HCT116 (cell line): ENCODE data around the gene TWSG1.

Experiments used
- EGR1 ChIP-seq: IDR thresholded peaks from 2 replicates; pipeline ENCODE4 v1.6.1; 2012; ENCODE audit warnings: low read depth
- POLR2A ChIP-seq: IDR thresholded peaks from 2 replicates; pipeline ENCODE4 v1.7.0; 2011; ENCODE audit warnings: borderline replicate concordance; ENCODE audit not compliant: insufficient read depth, insufficient read length; ENCODE audit errors: extremely low read depth
- POLR2AphosphoS5 ChIP-seq: IDR thresholded peaks from 2 replicates; pipeline ENCODE4 v1.6.1; 2011; ENCODE audit warnings: mild to moderate bottlenecking, low read depth, low read length, moderate library complexity
- RAD21 ChIP-seq: IDR thresholded peaks from 2 replicates; pipeline ENCODE4 v1.6.1; 2012; ENCODE audit warnings: low read depth, mild to moderate bottlenecking
- TCF7L2 ChIP-seq: IDR thresholded peaks from 2 replicates; pipeline ENCODE4 v1.7.0; 2011; ENCODE audit warnings: borderline replicate concordance, inconsistent platforms; ENCODE audit not compliant: insufficient read depth, insufficient read length; ENCODE audit errors: extremely low read depth
- TF ChIP-seq, protein P1 (sequence below), 3 experiments: fragments of 200-600 bp in 1 of 3; sonication (generic) in 1 of 3; IDR thresholded peaks in 2 of 3; conservative IDR thresholded peaks in 1 of 3; 2 replicates each; pipeline ENCODE4 v1.5.1; 2012 to 2017; ENCODE audit warnings: low read depth in 2 of 3, low read length in 2 of 3, antibody characterized with exemption in 1 of 3, borderline replicate concordance in 1 of 3, control low read depth in 1 of 3, mild to moderate bottlenecking in 1 of 3, mixed read lengths in 1 of 3, mixed run types in 1 of 3, moderate library complexity in 1 of 3; ENCODE audit not compliant: insufficient read depth in 1 of 3
- TF ChIP-seq, protein P2 (sequence below): IDR thresholded peaks from 2 replicates; pipeline ENCODE4 v1.6.1; 2012

- TF ChIP-seq, protein P1, sequence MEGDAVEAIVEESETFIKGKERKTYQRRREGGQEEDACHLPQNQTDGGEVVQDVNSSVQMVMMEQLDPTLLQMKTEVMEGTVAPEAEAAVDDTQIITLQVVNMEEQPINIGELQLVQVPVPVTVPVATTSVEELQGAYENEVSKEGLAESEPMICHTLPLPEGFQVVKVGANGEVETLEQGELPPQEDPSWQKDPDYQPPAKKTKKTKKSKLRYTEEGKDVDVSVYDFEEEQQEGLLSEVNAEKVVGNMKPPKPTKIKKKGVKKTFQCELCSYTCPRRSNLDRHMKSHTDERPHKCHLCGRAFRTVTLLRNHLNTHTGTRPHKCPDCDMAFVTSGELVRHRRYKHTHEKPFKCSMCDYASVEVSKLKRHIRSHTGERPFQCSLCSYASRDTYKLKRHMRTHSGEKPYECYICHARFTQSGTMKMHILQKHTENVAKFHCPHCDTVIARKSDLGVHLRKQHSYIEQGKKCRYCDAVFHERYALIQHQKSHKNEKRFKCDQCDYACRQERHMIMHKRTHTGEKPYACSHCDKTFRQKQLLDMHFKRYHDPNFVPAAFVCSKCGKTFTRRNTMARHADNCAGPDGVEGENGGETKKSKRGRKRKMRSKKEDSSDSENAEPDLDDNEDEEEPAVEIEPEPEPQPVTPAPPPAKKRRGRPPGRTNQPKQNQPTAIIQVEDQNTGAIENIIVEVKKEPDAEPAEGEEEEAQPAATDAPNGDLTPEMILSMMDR (IDR thresholded peaks at IDR 0.05 in 2 of 3, conservative IDR thresholded peaks at IDR 0.05 in 1 of 3; ENCODE audit: borderline replicate concordance in 1 of 3, insufficient read depth in 1 of 3, low read depth in 2 of 3, low read length in 2 of 3): no peak
- no peak for TF ChIP-seq EGR1
- TF ChIP-seq TCF7L2: no peak
- no peak for TF ChIP-seq POLR2A
- no peak for TF ChIP-seq RAD21
- no peak for TF ChIP-seq POLR2AphosphoS5
- TF ChIP-seq, protein P2, sequence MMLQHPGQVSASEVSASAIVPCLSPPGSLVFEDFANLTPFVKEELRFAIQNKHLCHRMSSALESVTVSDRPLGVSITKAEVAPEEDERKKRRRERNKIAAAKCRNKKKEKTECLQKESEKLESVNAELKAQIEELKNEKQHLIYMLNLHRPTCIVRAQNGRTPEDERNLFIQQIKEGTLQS: no peak
Measured at GRCh38 chr18:9292047-9292446, 42.5 kb upstream of the TWSG1 start.
